Measurements from ENCODE around the gene ZMYND15. TPM values are rescaled to one million over a fixed set of nuclear protein-coding genes. Genes with fewer than 3 reads are reported as not detected.

The ZMYND15 gene
- polyA plus RNA-seq, 2 of the 4 experiments (the other 2 are of a cell fraction), result 0.16 to 0.19 TPM

GRCh38 chr17:4766201-4766600, 26.6 kb downstream of the ZMYND15 start:
- ChIA-PET CTCF (interaction anchor here (1.2 to 1.5 kb wide), 2 partner anchors 24 to 34 kb away, joined by 4 to 7 read pairs; no protein-coding TSS in a partner anchor), POLR2A (no interaction called here)
- peaks cover 6% of the 10 kb centered on the region; the same call in 2 of the 3 replicates for H3K4me1 ChIP-seq
- H3K4me2 ChIP-seq, result no peak overlapping the region
- no peak for DNase-seq (ENCODE audit: low read depth in 1 of 2, low spot score in 1 of 2)
- no peak for ATAC-seq
- 88% methylated on average over 3 of the region's 3 CpGs for WGBS (ENCODE audit: missing lambda C conversion rate)
- FAIRE-seq, result no peak
- H3K4me3 ChIP-seq, result no peak overlapping the region
- no peak for TF ChIP-seq HES2 (IDR thresholded peaks at IDR 0.05)
- no peak for TF ChIP-seq FOXS1 (CRISPR knock-in tag; IDR thresholded peaks at IDR 0.05)
- TF ChIP-seq HDAC2 (IDR thresholded peaks at IDR 0.05), result no peak
- TF ChIP-seq, protein P1, sequence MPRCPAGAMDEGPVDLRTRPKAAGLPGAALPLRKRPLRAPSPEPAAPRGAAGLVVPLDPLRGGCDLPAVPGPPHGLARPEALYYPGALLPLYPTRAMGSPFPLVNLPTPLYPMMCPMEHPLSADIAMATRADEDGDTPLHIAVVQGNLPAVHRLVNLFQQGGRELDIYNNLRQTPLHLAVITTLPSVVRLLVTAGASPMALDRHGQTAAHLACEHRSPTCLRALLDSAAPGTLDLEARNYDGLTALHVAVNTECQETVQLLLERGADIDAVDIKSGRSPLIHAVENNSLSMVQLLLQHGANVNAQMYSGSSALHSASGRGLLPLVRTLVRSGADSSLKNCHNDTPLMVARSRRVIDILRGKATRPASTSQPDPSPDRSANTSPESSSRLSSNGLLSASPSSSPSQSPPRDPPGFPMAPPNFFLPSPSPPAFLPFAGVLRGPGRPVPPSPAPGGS (IDR thresholded peaks at IDR 0.05), result no peak
- no peak for TF ChIP-seq POLR2AphosphoS2 (conservative IDR thresholded peaks at IDR 0.05; ENCODE audit: low read length)
- no peak for TF ChIP-seq BHLHE40 (IDR thresholded peaks at IDR 0.05; ENCODE audit: low read depth, low read length)
- TF ChIP-seq, protein P2, sequence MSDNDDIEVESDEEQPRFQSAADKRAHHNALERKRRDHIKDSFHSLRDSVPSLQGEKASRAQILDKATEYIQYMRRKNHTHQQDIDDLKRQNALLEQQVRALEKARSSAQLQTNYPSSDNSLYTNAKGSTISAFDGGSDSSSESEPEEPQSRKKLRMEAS (IDR thresholded peaks at IDR 0.05), result no peak
- no peak for TF ChIP-seq PHF8 (IDR thresholded peaks at IDR 0.05; ENCODE audit: borderline replicate concordance, low read depth)
- TF ChIP-seq HOXA7 (CRISPR knock-in tag; IDR thresholded peaks at IDR 0.05), result no peak
- TF ChIP-seq, protein P3, sequence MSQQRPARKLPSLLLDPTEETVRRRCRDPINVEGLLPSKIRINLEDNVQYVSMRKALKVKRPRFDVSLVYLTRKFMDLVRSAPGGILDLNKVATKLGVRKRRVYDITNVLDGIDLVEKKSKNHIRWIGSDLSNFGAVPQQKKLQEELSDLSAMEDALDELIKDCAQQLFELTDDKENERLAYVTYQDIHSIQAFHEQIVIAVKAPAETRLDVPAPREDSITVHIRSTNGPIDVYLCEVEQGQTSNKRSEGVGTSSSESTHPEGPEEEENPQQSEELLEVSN (IDR thresholded peaks at IDR 0.05; ENCODE audit: borderline replicate concordance, low read depth), result no peak
- TF ChIP-seq RFX5 (IDR thresholded peaks at IDR 0.05), result no peak
- TF ChIP-seq KDM1A (IDR thresholded peaks at IDR 0.05; ENCODE audit: low read depth), result no peak
- no peak for TF ChIP-seq MAZ (IDR thresholded peaks at IDR 0.05; ENCODE audit: borderline replicate concordance, low read depth, low read length)
- no peak for TF ChIP-seq ZNF302 (CRISPR knock-in tag; IDR thresholded peaks at IDR 0.05)
- no peak for TF ChIP-seq HOXB13 (CRISPR knock-in tag; IDR thresholded peaks at IDR 0.05; ENCODE audit: low read depth)
- H3K27ac ChIP-seq, result no peak overlapping the region
- H3K9me3 ChIP-seq, result no peaks in the 10 kb centered on the region

GRCh38 chr17:4766723-4767122, 27.1 kb downstream of the ZMYND15 start:
- Histone ChIP-seq H3K4me2 (no peak overlapping the region), H3K4me3 (no peak overlapping the region), H3K9me3 (no peaks in the 10 kb centered on the region), H3K27ac (no peak overlapping the region), H3K4me1 (peaks cover 11% of the 10 kb centered on the region)
- WGBS (ENCODE audit: missing lambda C conversion rate), result 90% methylated on average over 9 of the region's 9 CpGs
- CTCF ChIA-PET, result interaction anchor here (1.2 to 1.5 kb wide), 2 partner anchors 24 to 35 kb away, joined by 4 to 7 read pairs; no protein-coding TSS in a partner anchor
- no peak for DNase-seq (ENCODE audit: low read depth in 1 of 2, low spot score in 1 of 2)
- ATAC-seq, result no peak
- POLR2A ChIA-PET, result no interaction called here
- no peak for FAIRE-seq
- TF ChIP-seq MYC (IDR thresholded peaks at IDR 0.05; ENCODE audit: borderline replicate concordance, low read length) (no peak), HES2 (IDR thresholded peaks at IDR 0.05) (no peak), RCOR1 (IDR thresholded peaks at IDR 0.05; ENCODE audit: low read depth, low read length) (no peak), EHMT2 (IDR thresholded peaks at IDR 0.05; ENCODE audit: low read depth) (no peak), POLR2A (IDR thresholded peaks at IDR 0.05; ENCODE audit: low read length) (no peak), CBX8 (IDR thresholded peaks at IDR 0.05) (no peak), HEYL (CRISPR knock-in tag; IDR thresholded peaks at IDR 0.05) (no peak), NR3C1 (IDR thresholded peaks at IDR 0.05) (no peak), KDM1A (IDR thresholded peaks at IDR 0.05; ENCODE audit: low read depth) (no peak), PBX3 (IDR thresholded peaks at IDR 0.05) (no peak), BHLHE40 (IDR thresholded peaks at IDR 0.05; ENCODE audit: low read depth, low read length) (no peak), SREBF2 (IDR thresholded peaks at IDR 0.05) (no peak), SMC3 (IDR thresholded peaks at IDR 0.05) (no peak), HOXB13 (CRISPR knock-in tag; IDR thresholded peaks at IDR 0.05; ENCODE audit: low read depth) (no peak), CBX2 (IDR thresholded peaks at IDR 0.05; ENCODE audit: borderline replicate concordance, low read depth) (no peak)
- TF ChIP-seq, protein P1 (IDR thresholded peaks at IDR 0.05), result no peak

Data from A549 (cell line).